Ovary (tissue), 3 donors: ENCODE measurements around the gene AGPAT1.

Experiments used
- EP300 ChIP-seq: sonication (generic); formaldehyde crosslinking; IDR thresholded peaks from one replicate; pipeline ENCODE4 v1.6.1; 2017; ENCODE audit warnings: antibody characterized with exemption
- POLR2A ChIP-seq: fragments of 450-650 bp; IDR thresholded peaks from one replicate; pipeline ENCODE4 v1.6.1; 2017; ENCODE audit warnings: antibody characterized with exemption, mild to moderate bottlenecking, moderate library complexity
- TF ChIP-seq, protein P1 (sequence below), 3 donors: fragments of 450-650 bp in 2 of 3; fragments of 200-600 bp in 1 of 3; IDR thresholded peaks; one replicate each; pipeline versions ENCODE4 v1.5.1 to v1.8.0; 2016 to 2022; ENCODE audit warnings: antibody characterized with exemption in 3 of 3, mild to moderate bottlenecking in 1 of 3
- donor health status: DM: no; HTN: no; CAD: no.

DNA sequence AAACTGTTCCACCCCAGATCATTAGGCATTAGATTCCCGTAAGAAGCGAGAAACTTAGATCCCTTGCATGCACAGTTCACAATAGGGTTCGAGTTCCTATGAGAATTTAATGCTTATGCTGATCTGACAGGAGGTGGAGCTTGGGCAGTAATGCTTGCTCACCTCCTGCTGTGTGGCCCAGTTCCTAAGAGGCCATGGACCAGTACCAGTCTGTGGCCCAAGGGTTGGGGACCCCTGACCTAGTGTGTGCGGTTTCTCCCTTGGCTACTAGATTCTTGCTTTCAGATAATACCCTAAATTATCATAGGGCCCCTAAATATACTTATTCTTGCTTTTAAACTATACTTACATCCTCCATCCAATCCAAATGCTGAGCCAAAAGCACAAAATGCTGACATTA is 18.5 kb upstream of the AGPAT1 start:
- TF ChIP-seq, protein P1, sequence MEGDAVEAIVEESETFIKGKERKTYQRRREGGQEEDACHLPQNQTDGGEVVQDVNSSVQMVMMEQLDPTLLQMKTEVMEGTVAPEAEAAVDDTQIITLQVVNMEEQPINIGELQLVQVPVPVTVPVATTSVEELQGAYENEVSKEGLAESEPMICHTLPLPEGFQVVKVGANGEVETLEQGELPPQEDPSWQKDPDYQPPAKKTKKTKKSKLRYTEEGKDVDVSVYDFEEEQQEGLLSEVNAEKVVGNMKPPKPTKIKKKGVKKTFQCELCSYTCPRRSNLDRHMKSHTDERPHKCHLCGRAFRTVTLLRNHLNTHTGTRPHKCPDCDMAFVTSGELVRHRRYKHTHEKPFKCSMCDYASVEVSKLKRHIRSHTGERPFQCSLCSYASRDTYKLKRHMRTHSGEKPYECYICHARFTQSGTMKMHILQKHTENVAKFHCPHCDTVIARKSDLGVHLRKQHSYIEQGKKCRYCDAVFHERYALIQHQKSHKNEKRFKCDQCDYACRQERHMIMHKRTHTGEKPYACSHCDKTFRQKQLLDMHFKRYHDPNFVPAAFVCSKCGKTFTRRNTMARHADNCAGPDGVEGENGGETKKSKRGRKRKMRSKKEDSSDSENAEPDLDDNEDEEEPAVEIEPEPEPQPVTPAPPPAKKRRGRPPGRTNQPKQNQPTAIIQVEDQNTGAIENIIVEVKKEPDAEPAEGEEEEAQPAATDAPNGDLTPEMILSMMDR (IDR thresholded peaks at IDR 0.05) = no peak
- TF ChIP-seq POLR2A (no peak), EP300 (no peak)
